AG20443 (cell line): ENCODE measurements around the gene SKIDA1.
A peak's percentile ranks its signal among the peaks of the same experiment; 100 is the strongest.

Experiments used
- DNase-seq: peaks from one replicate; pipeline ENCODE4 v3.0.0; 2012; ENCODE audit warnings: low spot score, mixed read lengths

Gene SKIDA1

GRCh38 chr10:21501091-21501490, 24.4 kb downstream of the SKIDA1 start:
- DNase-seq = no peak

- DNase-seq = no peak
Measured at GRCh38 chr10:21500578-21500910, 24.9 kb downstream of the SKIDA1 start.

- DNase-seq = peak; percentile 35
Measured at GRCh38 chr10:21499701-21500577, 25.5 kb downstream of the SKIDA1 start.

- DNase-seq = no peak
Measured at GRCh38 chr10:21498986-21499385, 26.5 kb downstream of the SKIDA1 start.

- DNase-seq = no peak
Measured at GRCh38 chr10:21498377-21498776, 27.1 kb downstream of the SKIDA1 start.

- DNase-seq = peak; percentile 93
Measured at GRCh38 chr10:21497177-21497807, 28.2 kb downstream of the SKIDA1 start.

GRCh38 chr10:21496343-21497176, 28.9 kb downstream of the SKIDA1 start:
- peak; percentile 60 for DNase-seq

GRCh38 chr10:21495752-21496342, 29.6 kb downstream of the SKIDA1 start:
- peak; percentile 96 for DNase-seq

GRCh38 chr10:21495002-21495751, 30.3 kb downstream of the SKIDA1 start:
- DNase-seq = peak; percentile 27

GRCh38 chr10:21494191-21495001, 31.1 kb downstream of the SKIDA1 start:
- peak; percentile 65 for DNase-seq

- no peak for DNase-seq
Measured at GRCh38 chr10:21493784-21494183, 31.7 kb downstream of the SKIDA1 start.

GRCh38 chr10:21492421-21492820, 33.1 kb downstream of the SKIDA1 start:
- DNase-seq = no peak

- no peak for DNase-seq
Measured at GRCh38 chr10:21490711-21491105, 34.8 kb downstream of the SKIDA1 start.

GRCh38 chr10:21490028-21490710, 35.3 kb downstream of the SKIDA1 start:
- no peak for DNase-seq

GRCh38 chr10:21488957-21489446, 36.5 kb downstream of the SKIDA1 start:
- no peak for DNase-seq

GRCh38 chr10:21488246-21488956, 37.1 kb downstream of the SKIDA1 start:
- no peak for DNase-seq

GRCh38 chr10:21487416-21488180, 37.9 kb downstream of the SKIDA1 start:
- no peak for DNase-seq

- no peak for DNase-seq
Measured at GRCh38 chr10:21482821-21483220, 42.7 kb downstream of the SKIDA1 start.
